Gastrocnemius medialis (tissue), 4 donors: Measurements from ENCODE around the gene ZNF33B. TPM values are rescaled to one million over a fixed set of nuclear protein-coding genes. Genes with fewer than 3 reads are reported as not detected.

ENCODE experiments used
- ATAC-seq, 2 donors: fragments of 150-250 bp; one replicate each; pipeline ENCODE4 v1.9.1; 2016
- DNase-seq, 2 donors: peaks; one replicate each; pipeline ENCODE4 v3.0.0-alpha.2; 2019
- H3K27ac ChIP-seq, 4 donors: fragments of 200-600 bp; sonication (generic); 1 replicate in 1 of 4; 2 replicates in 3 of 4; pipeline ENCODE4 v1.5.1; 2016 to 2018; ENCODE audit warnings: mild to moderate bottlenecking in 2 of 4, moderate library complexity in 1 of 4
- H3K27me3 ChIP-seq, 3 donors: fragments of 200-600 bp; sonication (generic) in 2 of 3; 1 replicate in 1 of 3; 2 replicates in 2 of 3; pipeline versions ENCODE4 v1.5.1 to v1.6.0; 2016 to 2019; ENCODE audit warnings: mild to moderate bottlenecking in 1 of 3, moderate library complexity in 1 of 3
- H3K36me3 ChIP-seq, 2 donors: fragments of 200-600 bp; sonication (generic) in 1 of 2; one replicate each; pipeline ENCODE4 v1.5.1; 2017 to 2018
- H3K4me1 ChIP-seq, 2 donors: fragments of 200-600 bp; sonication (generic) in 1 of 2; one replicate each; pipeline ENCODE4 v1.5.1; 2016 to 2017; ENCODE audit warnings: mild to moderate bottlenecking in 2 of 2
- H3K4me3 ChIP-seq, 4 donors: fragments of 200-600 bp; sonication (generic) in 3 of 4; 1 replicate in 1 of 4; 2 replicates in 3 of 4; pipeline ENCODE4 v1.5.1; 2016 to 2019; ENCODE audit warnings: mild to moderate bottlenecking in 2 of 4
- H3K9me3 ChIP-seq, 3 donors: fragments of 200-600 bp; sonication (generic) in 2 of 3; 1 replicate in 1 of 3; 2 replicates in 2 of 3; pipeline ENCODE4 v1.5.1; 2016 to 2019
- CTCF ChIP-seq, 5 experiments: fragments of 450-650 bp in 3 of 5; fragments of 200-600 bp in 2 of 5; sonication (generic) in 2 of 5; IDR thresholded peaks in 4 of 5; conservative IDR thresholded peaks in 1 of 5; 1 replicate in 4 of 5; 2 replicates in 1 of 5; pipeline ENCODE4 v1.5.1; 2016 to 2019; ENCODE audit warnings: antibody characterized with exemption in 5 of 5, mild to moderate bottlenecking in 3 of 5, moderate library complexity in 3 of 5
- POLR2A ChIP-seq, 2 donors: fragments of 450-650 bp; IDR thresholded peaks; one replicate each; pipeline ENCODE4 v1.6.1; 2017; ENCODE audit warnings: antibody characterized with exemption in 2 of 2, mild to moderate bottlenecking in 2 of 2, moderate library complexity in 2 of 2
- in situ Hi-C, 4 donors: fragments of 200-750 bp; cut with MboI; loops; one replicate each; pipeline versions ENCODE4 v1.15.0 to v1.8.0; 2017; ENCODE audit warnings: low sequenced_read_pairs in 4 of 4
- intact Hi-C: fragments of 100-400 bp; cut with DNase I; formaldehyde crosslinking; loops from one replicate; pipeline ENCODE4 v1.15.1; 2023; ENCODE audit warnings: low total_unique reads
- total RNA-seq, 4 donors: library from RNA; depleted of rRNA; stranded (reverse); fragments of >200 nt; gene quantifications; one replicate each; pipeline versions ENCODE4 v1.1.0 to v1.2.3, GENCODE V29; 2016

Gene ZNF33B
- total RNA-seq, 4 donors from 2014 or later = 2.7 to 5.8 (median 3.7) TPM

GRCh38 chr10:42598249-42598873, 40.0 kb downstream of the ZNF33B start:
- H3K27me3 ChIP-seq = no peaks in the 10 kb centered on the region
- H3K4me1 ChIP-seq = no peaks in the 10 kb centered on the region
- H3K9me3 ChIP-seq = peaks cover 0 to 14% (median 3%) of the 10 kb centered on the region in 3 donors
- TF ChIP-seq CTCF (IDR thresholded peaks at IDR 0.05 in 4 of 5, conservative IDR thresholded peaks at IDR 0.05 in 1 of 5) (no peak), POLR2A (IDR thresholded peaks at IDR 0.05) (no peak)
- DNase-seq (no peak), ATAC-seq (no peak)
- intact Hi-C loops = no loop called here
- no peak overlapping the region for H3K27ac ChIP-seq
- peaks cover 0 to 18% of the 10 kb centered on the region in 2 donors for H3K36me3 ChIP-seq
- in situ Hi-C loops = no loop called here
- no peak overlapping the region for H3K4me3 ChIP-seq

- peaks cover 0 to 38% of the 10 kb centered on the region in 2 donors for H3K36me3 ChIP-seq
- H3K4me1 ChIP-seq = no peaks in the 10 kb centered on the region
- H3K9me3 ChIP-seq = peaks cover 0 to 24% (median 3%) of the 10 kb centered on the region in 3 donors
Observed at GRCh38 chr10:42596196-42596595, 42.2 kb downstream of the ZNF33B start.

GRCh38 chr10:42594246-42594650, 44.1 kb downstream of the ZNF33B start:
- Histone ChIP-seq H3K27ac (no peak overlapping the region), H3K36me3 (peaks cover 0 to 52% of the 10 kb centered on the region in 2 donors), H3K4me3 (no peak overlapping the region), H3K27me3 (no peaks in the 10 kb centered on the region), H3K9me3 (peaks cover 0 to 24% (median 3%) of the 10 kb centered on the region in 3 donors), H3K4me1 (no peaks in the 10 kb centered on the region)
- ATAC-seq (no peak), DNase-seq (no peak)
- in situ Hi-C loops (no loop called here), intact Hi-C loops (no loop called here)
- no peak for TF ChIP-seq CTCF (IDR thresholded peaks at IDR 0.05 in 4 of 5, conservative IDR thresholded peaks at IDR 0.05 in 1 of 5)

More at GRCh38 chr10:42596196-42596595, 42.2 kb downstream of the ZNF33B start:
- no peak for DNase-seq
- Histone ChIP-seq H3K4me3 (no peak overlapping the region), H3K27me3 (no peaks in the 10 kb centered on the region), H3K27ac (no peak overlapping the region)
- ATAC-seq = no peak
- no peak for TF ChIP-seq CTCF (IDR thresholded peaks at IDR 0.05 in 4 of 5, conservative IDR thresholded peaks at IDR 0.05 in 1 of 5)
- no peak for TF ChIP-seq POLR2A (IDR thresholded peaks at IDR 0.05)
- in situ Hi-C loops (no loop called here), intact Hi-C loops (no loop called here)

GRCh38 chr10:42593284-42593683, 45.1 kb downstream of the ZNF33B start:
- Histone ChIP-seq H3K4me1 (no peaks in the 10 kb centered on the region), H3K27me3 (no peaks in the 10 kb centered on the region), H3K27ac (no peak overlapping the region), H3K4me3 (peak overlapping the region in 1 of 4 donors; percentile 23), H3K36me3 (peaks cover 0 to 59% of the 10 kb centered on the region in 2 donors), H3K9me3 (peaks cover 0 to 24% (median 3%) of the 10 kb centered on the region in 3 donors)
- in situ Hi-C loops = no loop called here
- intact Hi-C loops = no loop called here
- no peak for TF ChIP-seq CTCF (IDR thresholded peaks at IDR 0.05 in 4 of 5, conservative IDR thresholded peaks at IDR 0.05 in 1 of 5)
- TF ChIP-seq POLR2A (IDR thresholded peaks at IDR 0.05) = no peak
- no peak for DNase-seq
- no peak for ATAC-seq

- no peaks in the 10 kb centered on the region for H3K27me3 ChIP-seq
- peaks cover 0 to 12% of the 10 kb centered on the region in 2 donors for H3K36me3 ChIP-seq
- H3K4me3 ChIP-seq = no peak overlapping the region
- no peak for TF ChIP-seq POLR2A (IDR thresholded peaks at IDR 0.05)
- no peak for TF ChIP-seq CTCF (IDR thresholded peaks at IDR 0.05 in 4 of 5, conservative IDR thresholded peaks at IDR 0.05 in 1 of 5)
- H3K9me3 ChIP-seq = no peaks in the 10 kb centered on the region
- no peaks in the 10 kb centered on the region for H3K4me1 ChIP-seq
- DNase-seq = no peak
- no peak overlapping the region for H3K27ac ChIP-seq
- in situ Hi-C loops (no loop called here), intact Hi-C loops (no loop called here)
- ATAC-seq = no peak
Observed at GRCh38 chr10:42583828-42584227, 54.5 kb downstream of the ZNF33B start.
